ENCODE measurements around the gene CCDC28B. TPM values are rescaled to one million over a fixed set of nuclear protein-coding genes. Genes with fewer than 3 reads are reported as not detected.

Gene CCDC28B
- total RNA-seq, 1 experiment from 2014 or later, result 25.1 TPM

Other genes with a start within 250 kb of the CCDC28B start
- gene KHDRBS1, start 186.7 kb upstream of the CCDC28B start, total RNA-seq (2014; rRNA removed; shearing (Covaris generic)), result 67.7 and 75.3 TPM in 2 replicates
- gene TMEM39B, start 127.7 kb upstream of the CCDC28B start, total RNA-seq (2014; rRNA removed; shearing (Covaris generic)), result 8.3 and 10.2 TPM in 2 replicates
- gene KPNA6, start 92.5 kb upstream of the CCDC28B start, total RNA-seq (2014; rRNA removed; shearing (Covaris generic)), result 33.8 and 33.9 TPM in 2 replicates
- gene TXLNA, start 20.9 kb upstream of the CCDC28B start, total RNA-seq (2014; rRNA removed; shearing (Covaris generic)), result 47.5 and 50.4 TPM in 2 replicates
- 2.6 and 4.3 TPM in 2 replicates for gene IQCC, start 5.1 kb downstream of the CCDC28B start, total RNA-seq (2014; rRNA removed; shearing (Covaris generic))
- gene DCDC2B, start 8.5 kb downstream of the CCDC28B start, total RNA-seq (2014; rRNA removed; shearing (Covaris generic)), result not detected in 2 replicates
- 3.5 and 8.1 TPM in 2 replicates for gene TMEM234, start 21.8 kb downstream of the CCDC28B start, total RNA-seq (2014; rRNA removed; shearing (Covaris generic))
- 619 and 664 TPM in 2 replicates for gene EIF3I, start 21.8 kb downstream of the CCDC28B start, total RNA-seq (2014; rRNA removed; shearing (Covaris generic))
- 0.56 TPM in 1 of 2 replicates, not detected in the other for gene FAM167B, start 46.6 kb downstream of the CCDC28B start, total RNA-seq (2014; rRNA removed; shearing (Covaris generic))
- gene LCK, start 50.7 kb downstream of the CCDC28B start, total RNA-seq (2014; rRNA removed; shearing (Covaris generic)), result not detected in 2 replicates
- 115 and 126 TPM in 2 replicates for gene HDAC1, start 91.5 kb downstream of the CCDC28B start, total RNA-seq (2014; rRNA removed; shearing (Covaris generic))
- gene MARCKSL1, start 135.6 kb downstream of the CCDC28B start, total RNA-seq (2014; rRNA removed; shearing (Covaris generic)), result 102 and 133 TPM in 2 replicates
- 0.12 and 0.16 TPM in 2 replicates for gene FAM229A, start 161.9 kb downstream of the CCDC28B start, total RNA-seq (2014; rRNA removed; shearing (Covaris generic))
- 0.08 and 0.90 TPM in 2 replicates for gene TSSK3, start 161.9 kb downstream of the CCDC28B start, total RNA-seq (2014; rRNA removed; shearing (Covaris generic))
- gene BSDC1, start 193.8 kb downstream of the CCDC28B start, total RNA-seq (2014; rRNA removed; shearing (Covaris generic)), result 47.0 and 47.5 TPM in 2 replicates